ENCODE measurements around the gene PRMT7. TPM values are rescaled to one million over a fixed set of nuclear protein-coding genes. Genes with fewer than 3 reads are reported as not detected.

The PRMT7 gene
- total and polyA plus RNA-seq, 2 experiments from 2014 or later = 27.2 to 49.6 TPM

DNA sequence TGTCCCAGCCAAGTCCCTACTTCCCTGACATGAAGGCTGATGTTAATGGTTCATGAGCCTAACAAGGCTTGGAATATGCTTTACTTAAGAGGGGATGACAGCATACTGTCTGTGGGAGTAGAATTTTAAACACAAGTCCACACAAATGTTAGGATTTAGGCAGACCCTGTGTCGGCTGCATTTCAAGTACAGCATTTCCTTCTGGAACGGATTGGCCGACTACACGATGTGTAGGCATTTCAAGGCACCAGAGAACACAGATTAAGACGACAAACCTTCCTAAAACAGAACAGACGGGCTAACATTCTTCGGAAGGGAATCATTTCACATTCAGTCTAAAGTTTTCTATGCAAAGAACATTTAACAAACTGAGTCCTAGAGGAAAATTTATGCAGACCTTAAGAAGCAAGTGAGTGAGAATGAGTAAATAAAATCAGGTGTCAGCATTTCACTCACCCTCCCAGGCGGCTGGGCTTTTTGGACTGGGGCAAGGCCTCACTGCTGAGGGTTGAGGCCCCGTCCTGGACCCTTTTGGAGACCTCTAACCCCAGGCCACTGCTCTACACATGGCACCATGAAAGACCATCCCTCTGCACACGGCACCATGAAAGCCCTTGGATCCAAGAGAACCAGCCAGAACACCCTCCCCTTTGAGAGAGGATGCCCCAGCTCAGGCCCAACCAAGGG, 70.0 kb downstream of the PRMT7 start:
- Histone ChIP-seq H3K4me3 (no peak overlapping the region), H3K27ac (no peak overlapping the region), H3K79me2 (ENCODE audit: insufficient read depth) (no peaks in the 10 kb centered on the region), H3F3A (ENCODE audit: insufficient read depth) (no peaks in the 10 kb centered on the region), H3K9me3 (ENCODE audit: low read depth) (no peaks in the 10 kb centered on the region), H3K4me1 (ENCODE audit: insufficient read depth) (no peaks in the 10 kb centered on the region), H3K9me2 (ENCODE audit: insufficient read depth) (no peaks in the 10 kb centered on the region), H3K4me2 (ENCODE audit: unreplicated experiment) (no peak overlapping the region), H3K36me3 (ENCODE audit: low read depth) (no peaks in the 10 kb centered on the region), H2AFZ (no peak overlapping the region), H4K20me1 (ENCODE audit: insufficient read depth) (no peaks in the 10 kb centered on the region), H3K9ac (no peak overlapping the region), H3K27me3 (replicated peaks; ENCODE audit: insufficient read depth) (no peaks in the 10 kb centered on the region; the same call in 1 of the 2 replicates)
- no peak for TF ChIP-seq EZH2phosphoT487 (IDR thresholded peaks at IDR 0.05; ENCODE audit: insufficient read depth, low read depth)
- TF ChIP-seq EZH2 (IDR thresholded peaks at IDR 0.05; ENCODE audit: insufficient read depth, poor library complexity, severe bottlenecking) = no peak
- WGBS, 2 experiments (ENCODE audit: low coverage in 1 of 2, low lambda C conversion rate in 2 of 2, missing lambda C conversion rate in 2 of 2) = 66 to 69% methylated on average over 10 of the region's 10 CpGs
- in situ Hi-C loops (cut with MboI) = no loop called here
- DNase-seq = no peak

DNA sequence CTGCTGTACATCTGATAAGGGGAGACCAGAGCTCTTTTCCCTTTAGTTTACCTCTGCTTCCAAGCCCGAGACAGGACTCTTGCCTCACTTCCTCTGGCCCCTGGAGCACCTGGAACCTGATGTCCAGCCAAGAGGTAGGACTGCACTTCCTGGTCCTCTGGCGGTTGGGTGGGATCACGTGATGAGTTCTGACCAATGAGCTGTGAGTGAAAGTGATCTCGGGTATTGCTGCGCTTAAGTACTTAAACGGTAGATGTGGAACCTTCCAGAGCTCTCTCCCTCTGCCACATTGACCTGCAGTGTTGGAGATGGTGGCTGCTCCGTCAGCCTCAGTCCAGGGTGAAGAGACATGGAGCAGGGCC, 70.5 kb downstream of the PRMT7 start:
- in situ Hi-C loops (cut with MboI) = no loop called here
- Histone ChIP-seq H3K27me3 (replicated peaks; ENCODE audit: insufficient read depth) (no peaks in the 10 kb centered on the region; the same call in 1 of the 2 replicates), H3K9ac (no peak overlapping the region), H3K36me3 (ENCODE audit: low read depth) (no peaks in the 10 kb centered on the region), H4K20me1 (ENCODE audit: insufficient read depth) (no peaks in the 10 kb centered on the region), H3K9me2 (ENCODE audit: insufficient read depth) (no peaks in the 10 kb centered on the region), H3K4me2 (ENCODE audit: unreplicated experiment) (no peak overlapping the region), H3K4me3 (no peak overlapping the region), H3F3A (ENCODE audit: insufficient read depth) (no peaks in the 10 kb centered on the region), H2AFZ (no peak overlapping the region), H3K27ac (no peak overlapping the region), H3K4me1 (ENCODE audit: insufficient read depth) (no peaks in the 10 kb centered on the region), H3K79me2 (ENCODE audit: insufficient read depth) (no peaks in the 10 kb centered on the region), H3K9me3 (ENCODE audit: low read depth) (no peaks in the 10 kb centered on the region)
- no peak for DNase-seq
- TF ChIP-seq EZH2 (IDR thresholded peaks at IDR 0.05; ENCODE audit: insufficient read depth, poor library complexity, severe bottlenecking) (no peak), EZH2phosphoT487 (IDR thresholded peaks at IDR 0.05; ENCODE audit: insufficient read depth, low read depth) (no peak)
- WGBS, 2 experiments (ENCODE audit: low coverage in 1 of 2, low lambda C conversion rate in 2 of 2, missing lambda C conversion rate in 2 of 2) = 87% methylated on average over 7 of the region's 7 CpGs

DNA sequence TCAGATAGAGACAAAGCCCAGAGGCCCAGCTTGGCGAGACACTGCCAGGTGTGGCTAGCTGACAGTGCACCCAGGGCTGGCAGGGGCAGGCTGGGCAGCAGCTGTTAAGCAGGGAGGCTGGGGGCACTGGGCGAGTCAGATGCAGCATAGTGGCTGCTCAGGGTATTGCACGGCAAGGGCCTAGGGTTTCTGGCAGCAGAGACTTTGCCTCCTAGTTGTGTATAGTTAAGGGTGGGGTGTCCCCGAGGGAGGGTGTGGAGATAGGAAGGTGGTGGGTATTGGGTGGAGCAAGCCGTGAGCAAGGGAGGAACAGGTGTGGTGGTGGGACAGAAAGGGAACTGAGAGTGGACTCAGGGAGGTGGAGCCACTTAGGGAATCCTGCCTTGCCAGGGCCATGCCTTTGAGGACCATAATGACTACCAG, 71.5 kb downstream of the PRMT7 start:
- Histone ChIP-seq H3K4me3 (no peak overlapping the region), H4K20me1 (ENCODE audit: insufficient read depth) (no peaks in the 10 kb centered on the region), H3K27me3 (replicated peaks; ENCODE audit: insufficient read depth) (no peaks in the 10 kb centered on the region; the same call in 1 of the 2 replicates), H3K4me1 (ENCODE audit: insufficient read depth) (no peaks in the 10 kb centered on the region), H3K9ac (no peak overlapping the region), H3K4me2 (ENCODE audit: unreplicated experiment) (no peak overlapping the region), H2AFZ (no peak overlapping the region), H3K36me3 (ENCODE audit: low read depth) (no peaks in the 10 kb centered on the region), H3K9me3 (ENCODE audit: low read depth) (no peaks in the 10 kb centered on the region), H3K79me2 (ENCODE audit: insufficient read depth) (no peaks in the 10 kb centered on the region), H3K9me2 (ENCODE audit: insufficient read depth) (no peaks in the 10 kb centered on the region), H3F3A (ENCODE audit: insufficient read depth) (no peaks in the 10 kb centered on the region), H3K27ac (no peak overlapping the region)
- WGBS, 2 experiments (ENCODE audit: low coverage in 1 of 2, low lambda C conversion rate in 2 of 2, missing lambda C conversion rate in 2 of 2) = 80 to 86% methylated on average over 5 of the region's 5 CpGs
- in situ Hi-C loops (cut with MboI) = no loop called here
- no peak for TF ChIP-seq EZH2phosphoT487 (IDR thresholded peaks at IDR 0.05; ENCODE audit: insufficient read depth, low read depth)
- TF ChIP-seq EZH2 (IDR thresholded peaks at IDR 0.05; ENCODE audit: insufficient read depth, poor library complexity, severe bottlenecking) = no peak
- no peak for DNase-seq

DNA sequence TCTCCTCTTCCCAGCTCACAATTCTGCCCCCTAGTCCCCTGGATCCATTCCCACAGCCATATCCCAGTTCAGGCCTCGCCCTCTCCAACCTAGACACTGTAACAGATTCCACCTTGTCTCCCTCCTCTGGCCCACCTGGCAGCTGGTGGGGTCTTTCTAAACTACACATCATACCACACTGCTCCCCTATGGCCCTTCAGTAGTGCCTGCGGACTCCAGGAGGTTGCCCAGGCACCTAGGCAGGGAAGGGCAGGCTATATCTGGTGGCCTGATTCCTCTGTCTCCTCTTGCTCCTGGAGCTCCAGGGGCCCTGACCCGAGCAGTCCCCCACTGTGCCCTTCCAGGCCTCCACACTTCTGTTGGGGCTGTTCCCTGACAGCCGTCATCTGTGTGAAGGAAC, 73.0 kb downstream of the PRMT7 start:
- in situ Hi-C loops (cut with MboI) = no loop called here
- no peaks in the 10 kb centered on the region; the same call in 1 of the 2 replicates for H3K27me3 ChIP-seq (replicated peaks; ENCODE audit: insufficient read depth)
- no peaks in the 10 kb centered on the region for H3K36me3 ChIP-seq (ENCODE audit: low read depth)
- no peaks in the 10 kb centered on the region for H4K20me1 ChIP-seq (ENCODE audit: insufficient read depth)
- no peaks in the 10 kb centered on the region for H3K79me2 ChIP-seq (ENCODE audit: insufficient read depth)
- no peak overlapping the region for H3K4me3 ChIP-seq
- no peak for DNase-seq
- no peaks in the 10 kb centered on the region for H3K9me3 ChIP-seq (ENCODE audit: low read depth)
- no peaks in the 10 kb centered on the region for H3F3A ChIP-seq (ENCODE audit: insufficient read depth)
- H2AFZ ChIP-seq = no peak overlapping the region
- H3K9ac ChIP-seq = no peak overlapping the region
- H3K4me1 ChIP-seq (ENCODE audit: insufficient read depth) = no peaks in the 10 kb centered on the region
- H3K9me2 ChIP-seq (ENCODE audit: insufficient read depth) = no peaks in the 10 kb centered on the region
- TF ChIP-seq EZH2phosphoT487 (IDR thresholded peaks at IDR 0.05; ENCODE audit: insufficient read depth, low read depth) (no peak), EZH2 (IDR thresholded peaks at IDR 0.05; ENCODE audit: insufficient read depth, poor library complexity, severe bottlenecking) (no peak)
- no peak overlapping the region for H3K4me2 ChIP-seq (ENCODE audit: unreplicated experiment)
- no peak overlapping the region for H3K27ac ChIP-seq
- WGBS, 2 experiments (ENCODE audit: low coverage in 1 of 2, low lambda C conversion rate in 2 of 2, missing lambda C conversion rate in 2 of 2) = 68 to 73% methylated on average over 4 of the region's 4 CpGs
